Measurements from ENCODE around the gene ACTN4.

ACTN4 gene

DNA sequence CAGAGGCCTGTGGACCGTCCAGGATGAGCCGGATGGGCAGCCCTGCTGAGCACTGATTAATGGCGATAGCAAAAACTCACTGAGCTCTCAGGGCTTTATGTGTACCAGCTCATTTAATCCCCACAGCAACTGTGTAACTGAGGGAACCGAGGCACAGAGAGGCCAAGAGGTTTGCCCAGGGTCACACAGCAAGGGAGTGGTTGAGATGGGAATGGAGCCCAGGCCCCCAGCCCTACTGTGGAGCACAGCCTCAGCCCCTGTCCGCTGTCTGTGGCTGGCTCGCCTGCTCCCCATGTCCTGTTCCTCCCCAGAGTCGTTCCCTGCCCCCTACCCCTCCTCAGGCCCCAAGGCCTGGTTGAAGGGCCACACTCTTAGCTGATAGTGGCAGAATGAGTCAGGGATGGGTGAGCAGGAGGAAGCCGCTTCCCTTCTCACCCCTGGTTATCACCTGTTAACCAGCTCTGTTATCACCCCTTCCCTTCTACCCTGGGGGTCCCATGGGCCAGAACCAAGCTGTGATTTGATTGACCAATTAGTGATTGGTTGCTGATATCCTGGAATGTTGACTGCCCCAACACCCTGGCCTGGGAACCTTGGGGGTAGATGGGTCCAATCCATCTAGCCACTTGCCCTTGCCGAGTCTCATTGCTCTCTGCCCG lies 75.6 kb downstream of the ACTN4 start:
- H3K27ac ChIP-seq (ENCODE audit: poor library complexity, severe bottlenecking): no peak overlapping the region
- TF ChIP-seq CTCF (IDR thresholded peaks at IDR 0.05; ENCODE audit: poor library complexity, severe bottlenecking): no peak
- no peaks in the 10 kb centered on the region for H3K9me3 ChIP-seq (ENCODE audit: severe bottlenecking)
- DNase-seq (ENCODE audit: low spot score) (no peak), ATAC-seq (ENCODE audit: low read depth) (no peak)
- peaks cover 100% of the 10 kb centered on the region for H3K36me3 ChIP-seq (ENCODE audit: low read depth)
- H3K4me3 ChIP-seq (ENCODE audit: severe bottlenecking): no peak overlapping the region
- H3K27me3 ChIP-seq (ENCODE audit: insufficient read depth, poor library complexity, severe bottlenecking): no peaks in the 10 kb centered on the region
- no peaks in the 10 kb centered on the region for H3K4me1 ChIP-seq (ENCODE audit: insufficient read depth, poor library complexity, severe bottlenecking)

DNA sequence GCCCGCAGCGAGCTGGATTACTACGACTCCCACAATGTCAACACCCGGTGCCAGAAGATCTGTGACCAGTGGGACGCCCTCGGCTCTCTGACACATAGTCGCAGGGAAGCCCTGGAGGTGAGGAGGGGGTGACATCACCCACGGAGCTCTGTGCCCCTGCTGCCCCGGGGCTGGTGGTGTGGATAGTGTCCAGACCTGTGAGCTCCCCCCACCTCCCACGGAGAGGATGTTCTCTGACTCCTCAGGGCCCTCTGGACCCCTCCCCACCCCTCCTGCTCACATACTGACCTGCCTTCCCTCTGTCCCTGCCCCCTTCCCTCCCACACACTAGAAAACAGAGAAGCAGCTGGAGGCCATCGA lies 76.1 kb downstream of the ACTN4 start:
- no peak overlapping the region for H3K27ac ChIP-seq (ENCODE audit: poor library complexity, severe bottlenecking)
- H3K9me3 ChIP-seq (ENCODE audit: severe bottlenecking): no peaks in the 10 kb centered on the region
- H3K4me1 ChIP-seq (ENCODE audit: insufficient read depth, poor library complexity, severe bottlenecking): no peaks in the 10 kb centered on the region
- no peak for ATAC-seq (ENCODE audit: low read depth)
- H3K27me3 ChIP-seq (ENCODE audit: insufficient read depth, poor library complexity, severe bottlenecking): no peaks in the 10 kb centered on the region
- no peak for TF ChIP-seq CTCF (IDR thresholded peaks at IDR 0.05; ENCODE audit: poor library complexity, severe bottlenecking)
- DNase-seq (ENCODE audit: low spot score): no peak
- H3K36me3 ChIP-seq (ENCODE audit: low read depth): peaks cover 98% of the 10 kb centered on the region
- H3K4me3 ChIP-seq (ENCODE audit: severe bottlenecking): no peak overlapping the region

DNA sequence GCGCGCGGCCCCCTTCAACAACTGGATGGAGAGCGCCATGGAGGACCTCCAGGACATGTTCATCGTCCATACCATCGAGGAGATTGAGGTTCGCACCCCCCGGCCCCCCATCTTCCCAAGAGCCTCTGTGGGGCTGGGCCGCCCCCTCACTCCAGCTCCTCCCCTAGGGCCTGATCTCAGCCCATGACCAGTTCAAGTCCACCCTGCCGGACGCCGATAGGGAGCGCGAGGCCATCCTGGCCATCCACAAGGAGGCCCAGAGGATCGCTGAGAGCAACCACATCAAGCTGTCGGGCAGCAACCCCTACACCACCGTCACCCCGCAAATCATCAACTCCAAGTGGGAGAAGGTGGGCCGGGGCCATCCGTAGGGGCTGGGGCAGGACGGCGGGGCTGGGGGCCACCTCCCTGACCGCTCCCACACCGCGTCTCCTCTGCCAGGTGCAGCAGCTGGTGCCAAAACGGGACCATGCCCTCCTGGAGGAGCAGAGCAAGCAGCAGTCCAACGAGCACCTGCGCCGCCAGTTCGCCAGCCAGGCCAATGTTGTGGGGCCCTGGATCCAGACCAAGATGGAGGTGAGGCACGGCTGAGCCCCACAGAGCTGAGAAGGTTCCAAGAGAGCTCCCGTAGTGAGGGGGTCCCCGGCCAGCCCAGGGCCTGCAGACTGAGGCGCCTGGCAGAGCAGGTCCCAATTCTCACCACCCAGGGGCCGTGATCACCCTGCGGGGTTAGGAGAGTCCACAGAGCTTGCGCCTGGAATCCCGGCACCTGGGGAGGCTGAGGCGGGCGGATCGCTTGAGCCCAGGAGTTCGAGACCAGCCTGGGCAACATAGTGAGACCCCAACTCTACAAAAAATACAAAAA lies 76.8 kb downstream of the ACTN4 start:
- no peak for TF ChIP-seq CTCF (IDR thresholded peaks at IDR 0.05; ENCODE audit: poor library complexity, severe bottlenecking)
- no peaks in the 10 kb centered on the region for H3K9me3 ChIP-seq (ENCODE audit: severe bottlenecking)
- H3K36me3 ChIP-seq (ENCODE audit: low read depth): peaks cover 98% of the 10 kb centered on the region
- no peaks in the 10 kb centered on the region for H3K4me1 ChIP-seq (ENCODE audit: insufficient read depth, poor library complexity, severe bottlenecking)
- no peaks in the 10 kb centered on the region for H3K27me3 ChIP-seq (ENCODE audit: insufficient read depth, poor library complexity, severe bottlenecking)
- no peak overlapping the region for H3K4me3 ChIP-seq (ENCODE audit: severe bottlenecking)
- ATAC-seq (ENCODE audit: low read depth) (no peak), DNase-seq (ENCODE audit: low spot score) (no peak)
- no peak overlapping the region for H3K27ac ChIP-seq (ENCODE audit: poor library complexity, severe bottlenecking)

GRCh38 chr19:38725469-38726283 lies 78.2 kb downstream of the ACTN4 start:
- H3K4me1 ChIP-seq (ENCODE audit: insufficient read depth, poor library complexity, severe bottlenecking): no peaks in the 10 kb centered on the region
- no peak for ATAC-seq (ENCODE audit: low read depth)
- H3K4me3 ChIP-seq (ENCODE audit: severe bottlenecking): no peak overlapping the region
- no peak for DNase-seq (ENCODE audit: low spot score)
- H3K36me3 ChIP-seq (ENCODE audit: low read depth): peaks cover 89% of the 10 kb centered on the region
- no peaks in the 10 kb centered on the region for H3K27me3 ChIP-seq (ENCODE audit: insufficient read depth, poor library complexity, severe bottlenecking)
- H3K9me3 ChIP-seq (ENCODE audit: severe bottlenecking): no peaks in the 10 kb centered on the region
- TF ChIP-seq CTCF (IDR thresholded peaks at IDR 0.05; ENCODE audit: poor library complexity, severe bottlenecking): no peak
- H3K27ac ChIP-seq (ENCODE audit: poor library complexity, severe bottlenecking): no peak overlapping the region
